HepG2 (cell line): ENCODE data around the gene SIGMAR1. TPM values are rescaled to one million over a fixed set of nuclear protein-coding genes. Genes with fewer than 3 reads are reported as not detected.

Experiments
- ATF3 ChIP-seq: sonication (generic); formaldehyde crosslinking; IDR thresholded peaks from 2 replicates; pipeline ENCODE4 v1.4.0; 2020; ENCODE audit warnings: missing genetic modification reagents
- ATF4 ChIP-seq, 2 experiments: fragments of 450-650 bp in 1 of 2; sonication (generic) in 1 of 2; formaldehyde crosslinking; IDR thresholded peaks; 2 replicates each; pipeline versions ENCODE4 v1.5.0 to v1.8.0; 2020 to 2022; ENCODE audit warnings: mild to moderate bottlenecking in 1 of 2, missing genetic modification reagents in 1 of 2
- CAMTA2 ChIP-seq: sonication (generic); formaldehyde crosslinking; IDR thresholded peaks from 2 replicates; pipeline ENCODE4 v1.4.0; 2020; ENCODE audit warnings: mild to moderate bottlenecking, missing genetic modification reagents, borderline replicate concordance
- DNMT3B ChIP-seq: conservative IDR thresholded peaks from 2 replicates; pipeline ENCODE4 v1.6.1; 2016; ENCODE audit warnings: missing biosample characterization, control low read depth
- FOSL2 ChIP-seq: sonication (generic); formaldehyde crosslinking; IDR thresholded peaks from 2 replicates; pipeline ENCODE4 v1.4.0; 2020; ENCODE audit warnings: missing genetic modification reagents
- GABPB1 ChIP-seq: IDR thresholded peaks from 2 replicates; pipeline ENCODE4 v1.6.1; 2016; ENCODE audit warnings: mild to moderate bottlenecking, missing genetic modification reagents, moderate library complexity, missing compliant biosample characterization
- HNRNPK ChIP-seq: fragments of 200-400 bp; formaldehyde crosslinking; IDR thresholded peaks from 2 replicates; pipeline ENCODE4 v1.6.1; 2018; ENCODE audit warnings: low read length, low read depth, moderate library complexity, mild to moderate bottlenecking; ENCODE audit not compliant: poor library complexity, severe bottlenecking
- HNRNPL ChIP-seq: fragments of 200-400 bp; formaldehyde crosslinking; IDR thresholded peaks from 2 replicates; pipeline ENCODE4 v1.6.1; 2017; ENCODE audit warnings: mild to moderate bottlenecking, low read depth, low read length
- MIXL1 ChIP-seq: IDR thresholded peaks from 2 replicates; pipeline ENCODE4 v1.6.1; 2016
- NCOR1 ChIP-seq: fragments of 200-600 bp; sonication (generic); IDR thresholded peaks from 2 replicates; pipeline ENCODE4 v1.7.0; 2017; ENCODE audit warnings: antibody characterized with exemption, low read length, borderline replicate concordance
- NFYB ChIP-seq: sonication (generic); formaldehyde crosslinking; IDR thresholded peaks from 2 replicates; pipeline ENCODE4 v1.4.0; 2020; ENCODE audit warnings: missing genetic modification reagents
- REXO4 ChIP-seq: sonication (generic); formaldehyde crosslinking; IDR thresholded peaks from 2 replicates; pipeline ENCODE4 v1.8.0; 2022; ENCODE audit warnings: missing genetic modification reagents, mild to moderate bottlenecking, borderline replicate concordance
- SNAPC4 ChIP-seq: sonication (generic); formaldehyde crosslinking; IDR thresholded peaks from 2 replicates; pipeline ENCODE4 v1.4.0; 2020; ENCODE audit warnings: mild to moderate bottlenecking, missing genetic modification reagents
- ZBTB7A ChIP-seq: sonication (generic); formaldehyde crosslinking; IDR thresholded peaks from 2 replicates; pipeline ENCODE4 v1.8.0; 2022; ENCODE audit warnings: mild to moderate bottlenecking, missing genetic modification reagents
- ZBTB7B ChIP-seq: sonication (generic); formaldehyde crosslinking; IDR thresholded peaks from 2 replicates; pipeline ENCODE4 v1.4.0; 2020; ENCODE audit warnings: missing genetic modification reagents
- ZFY ChIP-seq: sonication (generic); formaldehyde crosslinking; IDR thresholded peaks from 2 replicates; pipeline ENCODE4 v1.4.0; 2020; ENCODE audit warnings: missing genetic modification reagents
- ZNF124 ChIP-seq: sonication (generic); formaldehyde crosslinking; IDR thresholded peaks from 2 replicates; pipeline ENCODE4 v1.4.0; 2020; ENCODE audit warnings: missing genetic modification reagents
- ZNF33B ChIP-seq: sonication (generic); formaldehyde crosslinking; IDR thresholded peaks from 2 replicates; pipeline ENCODE4 v1.5.1; 2020; ENCODE audit warnings: mild to moderate bottlenecking, missing genetic modification reagents
- ZNF432 ChIP-seq: sonication (generic); formaldehyde crosslinking; IDR thresholded peaks from 2 replicates; pipeline ENCODE4 v1.5.0; 2020; ENCODE audit warnings: missing genetic modification reagents, mild to moderate bottlenecking, borderline replicate concordance
- ZNF510 ChIP-seq: sonication (generic); formaldehyde crosslinking; IDR thresholded peaks from 2 replicates; pipeline ENCODE4 v1.4.0; 2020; ENCODE audit warnings: low read depth, mild to moderate bottlenecking, missing genetic modification reagents
- ZNF549 ChIP-seq: sonication (generic); formaldehyde crosslinking; IDR thresholded peaks from 2 replicates; pipeline ENCODE4 v1.5.0; 2020; ENCODE audit warnings: missing genetic modification reagents
- ZNF83 ChIP-seq: sonication (generic); formaldehyde crosslinking; IDR thresholded peaks from 2 replicates; pipeline ENCODE4 v1.4.0; 2020; ENCODE audit warnings: missing genetic modification reagents, mild to moderate bottlenecking, borderline replicate concordance
- ZZZ3 ChIP-seq: sonication (generic); formaldehyde crosslinking; IDR thresholded peaks from 2 replicates; pipeline ENCODE4 v1.4.0; 2020; ENCODE audit warnings: missing genetic modification reagents, mild to moderate bottlenecking, borderline replicate concordance
- polyA plus RNA-seq, 8 experiments: library from polyadenylated mRNA; depleted of rRNA in 3 of 8; stranded (reverse) in 7 of 8; unstranded in 1 of 8; fragments of >200 nt; fragmentation: Illumina TruSeq in 4 of 8; extraction: Trizol in 4 of 8; gene quantifications; 2 replicates each; pipeline versions ENCODE4 v1.2.1 to v1.2.3, GENCODE V29; 2011 to 2016; ENCODE audit warnings: low read depth in 4 of 8, missing spikeins in 1 of 8, mixed read lengths in 1 of 8; ENCODE audit not compliant: insufficient read depth in 1 of 8
- total RNA-seq, 5 experiments: library from RNA; depleted of rRNA; stranded (reverse); fragments of >200 nt; fragmentation: Illumina TruSeq; extraction: Trizol; gene quantifications; 2 replicates each; pipeline ENCODE4 v1.2.3, GENCODE V29; 2016; ENCODE audit warnings: low read depth in 1 of 5

SIGMAR1 gene
- total and polyA plus RNA-seq, 2 of the 13 experiments (the other 11 are each of a cell fraction or from before 2014, with no cell fraction given), result 38.9 to 60.8 TPM

GRCh38 chr9:34637356-34638137, at the start of gene SIGMAR1 (continued):
- TF ChIP-seq ATF4 (CRISPR knock-in tag; IDR thresholded peaks at IDR 0.05) (peak in 1 of 2 experiments; percentile 52; a peak in 1 of 4 replicates), HNRNPK (no peak), NFYB (CRISPR knock-in tag) (peak; percentile 89), SNAPC4 (CRISPR knock-in tag) (0 out of 2 replicates have a peak, but pooled peaks have one; percentile 15), ZFY (CRISPR knock-in tag) (peak; percentile 98), GABPB1 (CRISPR knock-in tag) (peak; percentile 84), REXO4 (peak; percentile 91), ZNF124 (CRISPR knock-in tag) (peak; percentile 81; the same call in 1 of the 2 replicates), MIXL1 (CRISPR knock-in tag) (peak; percentile 49; the same call in 1 of the 2 replicates), HNRNPL (no peak; the same call in none of the 2 replicates), ZZZ3 (no peak; the same call in 1 of the 2 replicates), ATF3 (CRISPR knock-in tag) (no peak), DNMT3B (CRISPR knock-in tag) (peak; percentile 42; the same call in 1 of the 2 replicates), ZBTB7B (CRISPR knock-in tag) (no peak), ZNF549 (CRISPR knock-in tag) (no peak), ZNF33B (CRISPR knock-in tag) (peak; percentile 92), ZBTB7A (CRISPR knock-in tag) (no peak), CAMTA2 (CRISPR knock-in tag) (peak; percentile 62; the same call in 1 of the 2 replicates), ZNF510 (CRISPR knock-in tag) (peak; percentile 45; the same call in 1 of the 2 replicates), FOSL2 (CRISPR knock-in tag) (peak; percentile 15), ZNF83 (no peak), ZNF432 (CRISPR knock-in tag) (no peak), NCOR1 (no peak)
